A549 (cell line): ENCODE results near the gene RORC. TPM values are rescaled to one million over a fixed set of nuclear protein-coding genes. Genes with fewer than 3 reads are reported as not detected.
"Not testable (repeated sequence)": the region's sequence is repeated elsewhere in the genome, so short reads cannot be mapped to it uniquely, and the experiment has no call there.

Experiments used
- ATAC-seq, 2 experiments: fragments of 200-7000 bp in 1 of 2; fragments of >200 bp in 1 of 2; cut with Nextera tagmentation in 1 of 2; cut with Tn5 transposase in 1 of 2; 3 replicates each; pipeline versions ENCODE4 v1.8.0 to v1.9.1; 2018 to 2020; ENCODE audit warnings: mild to moderate bottlenecking in 1 of 2, moderate library complexity in 1 of 2
- CTCF ChIA-PET: fragments of 300-600 bp; sonication (Branson Sonifier 250); formaldehyde crosslinking; extraction: SDS; loops from one replicate; lab custom pipeline; 2021; ENCODE audit warnings: antibody characterized with exemption, inconsistent platforms; lab: Yijun Ruan, JAX
- POLR2A ChIA-PET: fragments of 350-600 bp; formaldehyde crosslinking; extraction: SDS; loops from one replicate; lab custom pipeline; 2021; ENCODE audit warnings: antibody characterized with exemption, inconsistent platforms; lab: Yijun Ruan, JAX
- DNase-seq, 2 experiments: peaks; one replicate each; pipeline versions ENCODE4 v3.0.0 to v3.0.0-alpha.2; 2011 to 2016; ENCODE audit warnings: low read depth in 1 of 2, low spot score in 1 of 2
- FAIRE-seq: peaks from 2 replicates; lab custom pipeline; 2011; peaks lifted over from hg19 to GRCh38; lab: Jason Lieb, UNC
- H3K27ac ChIP-seq, 2 experiments: fragments of >200 bp; sonication (Bioruptor Twin); formaldehyde crosslinking; 3 replicates each; pipeline ENCODE4 v1.5.1; 2016 to 2017
- H3K4me1 ChIP-seq: fragments of >200 bp; sonication (Bioruptor Twin); formaldehyde crosslinking; 3 replicates; pipeline ENCODE4 v1.6.1; 2016
- H3K4me2 ChIP-seq: fragments of >200 bp; sonication (Bioruptor Twin); formaldehyde crosslinking; 3 replicates; pipeline ENCODE4 v1.6.1; 2016
- H3K4me3 ChIP-seq: fragments of >200 bp; sonication (Bioruptor Twin); formaldehyde crosslinking; 3 replicates; pipeline ENCODE4 v1.5.1; 2016
- H3K9me3 ChIP-seq: fragments of >200 bp; sonication (Bioruptor Twin); formaldehyde crosslinking; 3 replicates; pipeline ENCODE4 v1.6.1; 2016
- CTCF ChIP-seq: fragments of >200 bp; sonication (Bioruptor Twin); formaldehyde crosslinking; IDR thresholded peaks from 3 replicates; pipeline ENCODE4 v1.5.1; 2016
- E2F6 ChIP-seq: IDR thresholded peaks from 2 replicates; pipeline ENCODE4 v1.6.1; 2012; ENCODE audit warnings: low read depth, borderline replicate concordance
- EHF ChIP-seq: fragments of 250-450 bp; sonication (Bioruptor Pico); IDR thresholded peaks from 2 replicates; pipeline ENCODE4 v1.5.0; 2020; ENCODE audit warnings: mild to moderate bottlenecking
- EP300 ChIP-seq, 2 experiments: fragments of >200 bp; sonication (Bioruptor Twin); formaldehyde crosslinking; IDR thresholded peaks; 2 replicates in 1 of 2; 3 replicates in 1 of 2; pipeline ENCODE4 v1.6.1; 2016 to 2017
- ESRRA ChIP-seq: fragments of 150-350 bp; IDR thresholded peaks from 2 replicates; pipeline ENCODE4 v1.6.1; 2014; ENCODE audit warnings: mild to moderate bottlenecking, low read length, borderline replicate concordance
- FOSB ChIP-seq: fragments of 250-450 bp; sonication (Bioruptor Pico); IDR thresholded peaks from 2 replicates; pipeline ENCODE4 v1.5.0; 2020; ENCODE audit warnings: mild to moderate bottlenecking, moderate library complexity
- FOXS1 ChIP-seq: fragments of 250-450 bp; sonication (Bioruptor Pico); IDR thresholded peaks from 2 replicates; pipeline ENCODE4 v1.5.0; 2020; ENCODE audit warnings: mild to moderate bottlenecking, moderate library complexity
- GATA3 ChIP-seq: IDR thresholded peaks from 2 replicates; pipeline ENCODE4 v1.6.1; 2012; ENCODE audit warnings: borderline replicate concordance
- HMGXB4 ChIP-seq: fragments of 250-450 bp; sonication (Bioruptor Pico); IDR thresholded peaks from 2 replicates; pipeline ENCODE4 v1.5.0; 2021; ENCODE audit warnings: mild to moderate bottlenecking, moderate library complexity, borderline replicate concordance
- HOXB13 ChIP-seq: fragments of 250-450 bp; sonication (Bioruptor Pico); IDR thresholded peaks from 2 replicates; pipeline ENCODE4 v1.5.0; 2020; ENCODE audit warnings: low read depth, mild to moderate bottlenecking, moderate library complexity
- JUN ChIP-seq, 2 experiments: fragments of >200 bp; sonication (Bioruptor Twin); formaldehyde crosslinking; IDR thresholded peaks; 2 replicates in 1 of 2; 3 replicates in 1 of 2; pipeline ENCODE4 v1.6.1; 2016 to 2017
- JUNB ChIP-seq: fragments of >200 bp; sonication (Bioruptor Twin); formaldehyde crosslinking; IDR thresholded peaks from 2 replicates; pipeline ENCODE4 v1.6.1; 2016
- KDM1A ChIP-seq: fragments of 200-600 bp; sonication (generic); IDR thresholded peaks from 2 replicates; pipeline ENCODE4 v1.6.1; 2016; ENCODE audit warnings: low read depth, mild to moderate bottlenecking
- MAFK ChIP-seq: fragments of 450-650 bp; IDR thresholded peaks from 2 replicates; pipeline ENCODE4 v1.6.1; 2014; ENCODE audit not compliant: partially characterized antibody
- NPAS2 ChIP-seq: fragments of 250-450 bp; sonication (Bioruptor Pico); IDR thresholded peaks from 2 replicates; pipeline ENCODE4 v1.8.0; 2022; ENCODE audit warnings: mild to moderate bottlenecking, moderate library complexity, borderline replicate concordance
- POLR2A ChIP-seq: IDR thresholded peaks from 2 replicates; pipeline ENCODE4 v1.6.1; 2012; ENCODE audit warnings: mild to moderate bottlenecking, low read length
- POLR2AphosphoS2 ChIP-seq: conservative IDR thresholded peaks from 2 replicates; pipeline ENCODE4 v1.6.1; 2012; ENCODE audit warnings: low read length, improper control_type of control experiment, inconsistent platforms
- RARB ChIP-seq: fragments of 250-450 bp; sonication (Bioruptor Pico); IDR thresholded peaks from 2 replicates; pipeline ENCODE4 v1.8.0; 2021; ENCODE audit warnings: mild to moderate bottlenecking, moderate library complexity
- RFX5 ChIP-seq: fragments of 450-650 bp; IDR thresholded peaks from 2 replicates; pipeline ENCODE4 v1.7.1; 2014; ENCODE audit warnings: antibody characterized with exemption, mild to moderate bottlenecking, moderate library complexity
- RNF2 ChIP-seq: fragments of 200-600 bp; sonication (generic); IDR thresholded peaks from 2 replicates; pipeline ENCODE4 v1.6.1; 2016; ENCODE audit warnings: low read depth, mild to moderate bottlenecking, antibody characterized with exemption, moderate library complexity, borderline replicate concordance
- SMC3 ChIP-seq: fragments of >200 bp; sonication (Bioruptor Twin); formaldehyde crosslinking; IDR thresholded peaks from 3 replicates; pipeline ENCODE4 v1.6.1; 2018; ENCODE audit warnings: inconsistent platforms
- TFCP2L1 ChIP-seq: fragments of 250-450 bp; sonication (Bioruptor Pico); IDR thresholded peaks from 2 replicates; pipeline ENCODE4 v1.5.0; 2021; ENCODE audit warnings: mild to moderate bottlenecking
- TP53 ChIP-seq: fragments of 250-450 bp; sonication (Bioruptor Pico); IDR thresholded peaks from 2 replicates; pipeline ENCODE4 v1.5.0; 2021; ENCODE audit warnings: mild to moderate bottlenecking, moderate library complexity
- WGBS: methylation state at CpG from one replicate; pipeline ENCODE4 v1.1.6; 2017; ENCODE audit errors: missing lambda C conversion rate; 5-methylcytosine and 5-hydroxymethylcytosine counted together
- polyA minus RNA-seq: library from RNA; depleted of rRNA, polyadenylated mRNA; stranded (reverse); fragments of >200 nt; gene quantifications from 2 replicates; pipeline ENCODE4 v1.2.3, GENCODE V29; 2011; rRNA and poly(A)+ RNA removed
- polyA plus RNA-seq, 4 experiments: library from polyadenylated mRNA; depleted of rRNA in 3 of 4; stranded (reverse); fragments of >200 nt; fragmentation: RNase III in 1 of 4; extraction: RNeasy Plus Mini Kit Qiagen cat#74134 plus additional on column Dnase treatment in 1 of 4; gene quantifications; 2 replicates in 3 of 4; 3 replicates in 1 of 4; pipeline ENCODE4 v1.2.3, GENCODE V29; 2011 to 2017
- TF ChIP-seq, protein P1 (sequence below): fragments of >200 bp; sonication (Bioruptor Twin); formaldehyde crosslinking; IDR thresholded peaks from 3 replicates; pipeline ENCODE4 v1.6.1; 2016

RORC gene
- polyA plus RNA-seq (2011; rRNA removed): 0.24 and 0.25 TPM in 2 replicates
- 0.01 and 0.03 TPM in 2 replicates for polyA plus RNA-seq (2012; cell fraction: cytosol; rRNA removed)
- polyA plus RNA-seq (2012; cell fraction: nucleus; rRNA removed): 0.07 and 0.09 TPM in 2 replicates
- polyA plus RNA-seq (2017; fragmentation: RNase III; extraction: RNeasy Plus Mini Kit Qiagen cat#74134 plus additional on column Dnase treatment): 0.06 TPM in 1 of 3 replicates, not detected in the others
- polyA minus RNA-seq: 0.29 and 0.58 TPM in 2 replicates

GRCh38 chr1:151831605-151832004, at the start of gene RORC:
TSS of gene RORC (minus strand) at chr1:151831802. CDS start at chr1:151831764, 38 bp downstream.
- 56% methylated on average over 5 of the region's 5 CpGs for WGBS
- CTCF ChIA-PET: interaction anchor here (1.2 to 3.0 kb wide), 2 partner anchors 97 to 238 kb away, joined by 3 to 10 read pairs; no protein-coding TSS in a partner anchor
- ATAC-seq (no peak), FAIRE-seq (no peak), DNase-seq (no peak)
- TF ChIP-seq POLR2AphosphoS2 (no peak), KDM1A (no peak), TFCP2L1 (CRISPR knock-in tag) (no peak), E2F6 (no peak), NPAS2 (CRISPR knock-in tag) (no peak), FOSB (no peak), MAFK (no peak), RNF2 (no peak), FOXS1 (CRISPR knock-in tag) (no peak), EHF (CRISPR knock-in tag) (no peak), JUNB (no peak), JUN (IDR thresholded peaks at IDR 0.05) (no peak), ESRRA (no peak), RFX5 (no peak)
- TF ChIP-seq, protein P1, sequence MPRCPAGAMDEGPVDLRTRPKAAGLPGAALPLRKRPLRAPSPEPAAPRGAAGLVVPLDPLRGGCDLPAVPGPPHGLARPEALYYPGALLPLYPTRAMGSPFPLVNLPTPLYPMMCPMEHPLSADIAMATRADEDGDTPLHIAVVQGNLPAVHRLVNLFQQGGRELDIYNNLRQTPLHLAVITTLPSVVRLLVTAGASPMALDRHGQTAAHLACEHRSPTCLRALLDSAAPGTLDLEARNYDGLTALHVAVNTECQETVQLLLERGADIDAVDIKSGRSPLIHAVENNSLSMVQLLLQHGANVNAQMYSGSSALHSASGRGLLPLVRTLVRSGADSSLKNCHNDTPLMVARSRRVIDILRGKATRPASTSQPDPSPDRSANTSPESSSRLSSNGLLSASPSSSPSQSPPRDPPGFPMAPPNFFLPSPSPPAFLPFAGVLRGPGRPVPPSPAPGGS: no peak
- Histone ChIP-seq H3K4me3 (no peak within 1 kb of the TSS), H3K4me1 (peaks cover 22% of the 10 kb centered on the region), H3K9me3 (no peaks in the 10 kb centered on the region), H3K4me2 (peak within 1 kb of the TSS; percentile 37), H3K27ac (peak within 1 kb of the TSS; percentile 25 to 48; a peak in 4 of 6 replicates)
- POLR2A ChIA-PET: no interaction called here

GRCh38 chr1:151875419-151876097, 44.0 kb upstream of the RORC start:
- H3K4me3 ChIP-seq: no peak overlapping the region
- TF ChIP-seq CTCF (no peak), TP53 (no peak), RARB (no peak), POLR2AphosphoS2 (no peak), GATA3 (no peak), HMGXB4 (CRISPR knock-in tag) (no peak), SMC3 (no peak), JUN (IDR thresholded peaks at IDR 0.05) (no peak), EHF (CRISPR knock-in tag) (no peak), HOXB13 (CRISPR knock-in tag) (no peak), EP300 (IDR thresholded peaks at IDR 0.05) (no peak), POLR2A (no peak)
- no peak overlapping the region for H3K4me2 ChIP-seq
- no peak overlapping the region for H3K27ac ChIP-seq
- 100% methylated on average over 1 of the region's 1 CpG for WGBS
- DNase-seq (no peak), ATAC-seq (no peak), FAIRE-seq (no peak)
- H3K9me3 ChIP-seq: no peaks in the 10 kb centered on the region
- H3K4me1 ChIP-seq: no peaks in the 10 kb centered on the region
- ChIA-PET POLR2A (interaction anchor here (1.6 kb wide), 1 partner anchor 34 kb away, joined by 6 read pairs; the partner anchor contains the start of gene THEM4), CTCF (interaction anchor here (1.0 to 1.1 kb wide), 2 partner anchors 17 to 27 kb away, joined by 3 to 4 read pairs; no protein-coding TSS in a partner anchor)

DNA sequence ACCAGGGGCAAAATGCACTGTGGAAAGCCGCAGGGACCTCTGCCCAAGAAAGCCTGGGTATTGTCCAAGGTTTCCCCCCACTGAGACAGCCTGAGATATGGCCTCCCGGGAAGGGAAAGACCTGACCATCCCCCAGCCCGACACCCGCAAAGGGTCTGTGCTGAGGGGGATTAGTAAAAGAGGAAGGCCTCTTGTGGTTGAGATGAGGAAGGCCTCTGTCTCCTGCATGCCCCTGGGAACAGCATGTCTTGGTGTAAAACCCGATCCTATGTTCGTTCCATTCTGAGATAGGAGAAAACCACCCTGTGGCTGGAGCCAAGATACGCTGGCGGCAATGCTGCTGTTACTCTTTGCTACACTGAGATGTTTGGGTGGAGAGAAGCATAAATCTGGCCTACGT, 41.2 kb upstream of the RORC start:
- H3K4me1 ChIP-seq, CTCF ChIA-PET, POLR2A ChIA-PET, H3K27ac ChIP-seq, DNase-seq, H3K4me2 ChIP-seq, H3K9me3 ChIP-seq, FAIRE-seq, H3K4me3 ChIP-seq, ATAC-seq: not testable (repeated sequence)
- 82% methylated on average over 9 of the region's 9 CpGs for WGBS
